ENCODE results near the gene CARHSP1.
"Not testable (repeated sequence)": the region's sequence is repeated elsewhere in the genome, so short reads cannot be mapped to it uniquely, and the experiment has no call there.

Gene CARHSP1

DNA sequence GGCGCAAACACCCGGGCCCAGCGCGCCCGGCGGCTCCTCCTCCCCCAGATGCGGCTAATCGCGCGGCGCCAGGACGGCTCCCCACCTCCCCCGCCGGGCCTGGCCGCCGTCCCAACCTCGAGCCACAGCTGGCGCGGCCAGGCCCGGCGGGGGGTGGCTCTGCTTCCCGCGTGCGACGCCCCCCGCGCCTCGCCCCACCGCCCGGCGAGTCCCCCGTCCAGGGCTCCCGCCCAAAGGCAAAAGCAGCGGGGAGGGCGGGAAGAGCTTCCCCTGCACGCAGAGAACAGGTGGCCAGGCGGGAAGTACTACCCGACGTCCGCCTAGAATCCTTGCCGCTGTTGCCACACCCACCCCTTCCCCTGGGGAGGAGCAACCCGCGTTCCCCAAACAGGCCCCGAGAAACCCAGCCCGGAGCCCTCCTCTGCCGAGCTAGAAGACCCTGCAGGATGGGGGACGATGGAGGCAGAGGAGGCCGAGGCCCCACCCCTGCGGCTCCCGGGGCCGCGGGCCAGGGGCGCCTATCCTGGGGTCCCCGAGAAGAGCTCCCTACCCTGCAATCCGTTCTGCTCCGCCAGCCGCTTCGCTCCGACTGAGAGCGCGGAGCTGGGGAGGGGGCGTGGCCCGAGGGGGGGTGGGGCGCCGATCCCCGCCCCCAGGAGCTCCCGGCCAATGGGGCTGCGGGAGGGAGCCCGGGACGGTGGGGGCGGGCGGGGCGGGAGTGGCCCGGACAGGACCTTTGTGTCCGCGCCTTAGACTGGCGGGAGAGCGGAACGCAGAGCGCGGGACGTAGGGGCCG lies at the start of gene CARHSP1:
CARHSP1 (minus strand) TSS at position 591 of the 796 bp plus-strand sequence. CDS start 9,678 bp downstream, outside the sequence.
- peak in 55 of 56 donors; percentile 38 to 92 (median 81) for DNase-seq

DNA sequence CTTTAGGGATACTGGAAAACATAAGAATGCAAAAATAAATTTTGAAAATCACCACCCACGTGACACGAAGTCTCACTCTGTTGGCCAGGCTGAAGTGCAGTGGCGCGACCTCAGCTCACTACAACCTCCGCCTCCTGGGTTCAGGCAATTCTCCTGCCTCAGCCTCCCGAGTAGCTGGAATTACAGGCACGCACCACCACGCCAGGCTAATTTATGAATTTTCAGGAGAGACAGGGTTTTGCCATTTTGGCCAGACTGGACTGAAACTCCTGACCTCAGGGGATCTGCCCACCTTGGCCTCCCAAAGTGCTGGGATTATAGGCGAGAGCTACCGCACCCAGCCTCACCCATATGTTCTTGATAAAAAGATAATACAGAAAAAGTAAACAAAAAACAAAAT lies 48.5 kb upstream of the CARHSP1 start:
- not testable (repeated sequence) for DNase-seq

DNA sequence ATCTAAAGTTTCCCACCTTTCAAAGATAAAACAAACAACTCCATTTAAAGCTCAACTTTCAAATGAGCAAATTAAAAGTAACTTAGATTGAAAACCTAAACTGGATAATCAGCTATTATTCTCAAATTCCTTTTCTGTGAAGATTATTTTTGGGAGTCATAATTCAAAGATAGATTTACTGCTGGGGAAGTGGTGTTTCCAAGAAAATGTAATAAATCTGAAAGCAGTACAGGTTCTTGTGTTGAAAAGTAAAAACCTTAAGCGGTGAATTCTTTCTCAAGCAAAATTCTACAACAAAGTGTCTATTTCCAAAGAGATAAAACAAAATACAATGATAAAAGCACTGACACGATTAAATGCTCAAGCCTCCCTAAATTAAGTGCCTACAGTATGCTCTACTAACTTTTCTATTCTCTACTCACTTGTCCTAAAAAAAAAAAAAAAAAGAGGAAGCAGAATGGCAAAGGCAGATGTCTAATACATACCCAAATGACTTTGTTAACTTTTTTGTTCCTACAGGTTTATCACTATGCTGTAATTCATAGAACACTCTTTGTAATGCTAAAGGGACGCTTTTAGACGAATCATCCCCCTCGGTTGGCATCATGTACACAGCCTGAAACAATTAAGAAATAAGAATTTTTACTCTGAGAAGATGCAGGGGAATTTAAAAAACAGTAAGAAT lies 47.9 kb upstream of the CARHSP1 start:
- no peak for DNase-seq

DNA sequence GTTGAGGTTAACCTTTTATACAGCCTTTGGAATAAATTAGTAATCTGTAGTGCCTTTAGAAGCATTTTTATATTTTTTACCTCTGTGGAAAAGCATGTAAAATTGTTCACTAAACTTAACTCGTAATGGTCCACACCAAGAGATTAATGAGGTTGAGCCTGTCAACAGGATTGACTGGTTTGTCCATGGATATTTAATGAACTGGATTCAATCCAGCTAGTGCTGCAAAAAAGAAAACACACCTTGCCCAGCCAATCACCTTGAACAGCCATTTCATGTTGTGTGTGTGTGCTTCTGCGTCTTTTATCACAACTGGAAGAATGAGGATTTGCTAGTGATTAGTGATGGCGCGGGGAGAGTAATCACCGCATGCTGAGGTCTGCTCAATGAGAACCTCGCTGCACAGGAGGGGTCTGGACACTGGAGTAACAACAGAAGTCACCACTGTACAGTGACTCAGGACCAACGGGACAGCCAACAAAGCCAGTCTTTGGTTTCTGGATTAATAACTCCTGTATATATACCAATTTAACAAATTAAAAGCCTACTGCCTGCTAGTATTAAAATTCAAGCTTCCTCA lies 47.0 kb upstream of the CARHSP1 start:
- DNase-seq, result no peak

DNA sequence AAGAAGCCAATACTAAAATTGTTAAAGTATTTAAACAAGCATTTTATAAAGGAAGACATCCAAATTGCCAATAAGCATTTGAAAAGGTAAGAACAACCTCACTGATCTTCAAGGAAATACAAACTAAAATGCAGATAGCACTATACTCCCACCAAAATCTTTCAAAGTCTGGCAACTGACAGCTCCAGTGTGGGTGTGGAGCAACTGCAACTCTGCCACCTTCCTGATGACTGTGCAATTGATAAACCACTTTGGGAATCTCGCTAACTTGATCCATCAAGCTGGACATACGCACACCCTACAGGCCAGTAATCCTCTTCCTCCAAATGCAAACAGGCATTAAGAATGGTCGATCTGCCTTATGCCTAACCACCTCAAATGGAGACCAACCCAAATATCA lies 45.3 kb upstream of the CARHSP1 start:
- DNase-seq, result no peak

DNA sequence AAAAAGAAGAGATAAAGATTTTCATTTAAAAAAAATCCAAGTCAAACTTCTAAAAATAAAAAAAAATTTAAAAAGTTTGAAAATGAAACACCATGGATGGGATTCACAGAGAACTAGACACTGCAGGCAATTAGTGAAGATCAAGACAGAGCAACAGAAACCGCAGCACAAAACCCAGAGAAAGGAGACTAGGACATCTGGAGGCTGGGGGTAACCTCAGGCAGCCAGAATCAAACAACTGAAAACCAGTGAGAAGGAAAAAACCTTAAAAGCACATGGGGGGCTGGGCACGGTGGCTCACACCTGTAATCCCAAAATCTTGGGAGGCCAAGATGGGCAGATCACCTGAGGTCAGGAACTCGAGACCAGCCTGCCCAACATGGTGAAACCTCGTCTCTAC lies 44.0 kb upstream of the CARHSP1 start:
- no peak for DNase-seq

DNA sequence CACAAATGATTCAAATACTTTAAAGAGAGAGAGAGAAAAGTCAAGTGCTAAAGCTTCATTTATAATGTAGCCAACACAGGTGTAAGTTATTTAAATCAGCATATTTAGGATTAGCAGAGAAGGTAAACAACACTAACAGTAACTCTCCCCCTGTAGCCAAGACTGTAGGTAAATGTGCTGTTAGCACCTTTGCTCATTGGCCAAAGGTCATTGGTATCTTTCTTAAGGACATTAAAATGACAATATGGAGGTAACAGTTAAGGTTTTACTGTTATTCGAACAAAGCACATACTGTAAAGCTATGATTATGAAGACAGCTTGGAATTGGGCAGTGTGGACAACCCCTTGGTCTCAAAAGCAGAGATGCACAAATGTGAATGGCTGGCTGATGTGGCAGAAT lies 42.0 kb upstream of the CARHSP1 start:
- DNase-seq, result no peak

DNA sequence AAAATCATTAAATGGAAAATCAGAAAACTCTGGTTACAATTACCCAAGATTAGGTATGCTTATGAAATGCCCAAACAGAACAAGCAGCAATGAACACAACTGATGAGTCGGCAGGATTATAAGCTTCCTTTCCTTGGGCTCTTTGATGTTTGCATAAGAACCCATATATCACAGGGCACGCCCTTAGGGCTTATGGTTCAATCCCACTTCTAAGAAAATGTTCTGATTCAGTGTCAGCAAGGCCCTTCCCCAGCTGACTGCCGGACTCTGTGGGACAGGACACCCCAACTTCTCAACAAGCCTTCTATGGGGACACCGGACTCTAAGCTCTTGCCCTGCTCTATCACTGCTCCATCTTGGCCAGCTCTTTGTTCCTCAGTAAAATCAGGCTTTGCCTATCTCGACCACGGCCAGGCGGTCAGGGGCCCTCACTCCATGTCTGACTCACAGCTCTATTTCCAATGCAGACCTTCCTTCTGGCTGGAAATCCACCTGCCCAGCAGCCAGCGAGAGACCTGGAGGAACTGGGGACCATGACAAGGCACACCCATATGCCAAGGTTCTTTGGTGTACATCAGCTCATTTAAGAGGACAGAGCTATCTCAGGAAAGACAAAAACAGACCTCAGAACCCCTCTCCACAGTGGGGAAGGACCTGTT lies 40.1 kb upstream of the CARHSP1 start:
- DNase-seq, result no peak

DNA sequence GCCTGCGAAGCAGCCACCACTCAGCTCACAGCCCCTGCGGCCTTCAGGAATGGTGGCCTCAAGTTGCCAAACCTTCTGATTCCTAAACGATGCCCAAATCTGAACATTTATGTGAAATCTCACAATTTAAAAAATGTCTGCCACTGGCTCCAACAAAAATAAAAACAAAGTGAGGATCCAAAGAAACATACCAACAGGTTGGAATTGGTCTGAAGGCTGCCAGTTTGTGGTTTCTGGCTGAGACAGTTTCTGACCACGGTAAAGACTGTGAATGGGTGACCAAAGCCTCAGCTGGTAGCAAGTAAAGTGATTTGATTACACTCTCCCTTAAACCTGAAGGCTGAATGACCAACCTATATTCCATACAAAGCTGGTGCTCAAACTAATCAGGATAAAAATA lies 38.3 kb upstream of the CARHSP1 start:
- DNase-seq, result no peak

DNA sequence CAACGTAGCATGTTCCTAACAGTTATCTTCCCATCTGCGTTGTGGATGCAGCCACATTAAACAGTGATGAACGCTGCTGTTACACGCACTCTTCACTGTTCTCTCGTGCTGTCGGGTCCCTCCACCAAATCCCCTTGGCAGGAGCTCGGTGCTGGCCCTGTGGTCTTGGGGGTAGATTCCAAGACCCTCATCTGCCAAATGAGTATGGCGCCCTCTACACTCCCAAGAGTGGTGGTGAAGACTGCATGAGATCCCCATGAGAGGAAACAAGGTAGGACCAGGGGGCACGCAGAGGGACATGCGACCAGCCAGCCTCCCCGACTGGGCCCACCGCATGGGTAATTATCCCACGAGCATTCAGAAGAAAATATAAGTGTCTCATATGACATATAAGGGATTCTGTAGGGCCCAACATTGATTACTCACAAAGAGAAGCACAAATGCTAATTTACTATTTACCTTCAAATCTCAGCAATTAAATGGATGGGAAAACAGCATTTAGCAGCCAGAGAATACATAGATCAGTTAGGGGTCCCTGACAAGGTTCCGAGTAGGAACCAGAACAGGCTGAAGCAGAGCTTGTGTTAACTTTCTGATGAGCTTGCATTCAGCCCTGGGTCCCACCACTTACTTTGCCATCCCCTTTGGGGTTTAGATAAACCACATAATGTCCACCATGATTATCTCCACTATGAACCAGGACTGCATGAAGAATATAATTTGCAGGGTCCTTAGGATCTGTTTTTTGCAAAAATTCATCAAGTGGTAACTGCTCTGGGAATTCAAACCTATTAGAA lies 37.2 kb upstream of the CARHSP1 start:
- no peak for DNase-seq

DNA sequence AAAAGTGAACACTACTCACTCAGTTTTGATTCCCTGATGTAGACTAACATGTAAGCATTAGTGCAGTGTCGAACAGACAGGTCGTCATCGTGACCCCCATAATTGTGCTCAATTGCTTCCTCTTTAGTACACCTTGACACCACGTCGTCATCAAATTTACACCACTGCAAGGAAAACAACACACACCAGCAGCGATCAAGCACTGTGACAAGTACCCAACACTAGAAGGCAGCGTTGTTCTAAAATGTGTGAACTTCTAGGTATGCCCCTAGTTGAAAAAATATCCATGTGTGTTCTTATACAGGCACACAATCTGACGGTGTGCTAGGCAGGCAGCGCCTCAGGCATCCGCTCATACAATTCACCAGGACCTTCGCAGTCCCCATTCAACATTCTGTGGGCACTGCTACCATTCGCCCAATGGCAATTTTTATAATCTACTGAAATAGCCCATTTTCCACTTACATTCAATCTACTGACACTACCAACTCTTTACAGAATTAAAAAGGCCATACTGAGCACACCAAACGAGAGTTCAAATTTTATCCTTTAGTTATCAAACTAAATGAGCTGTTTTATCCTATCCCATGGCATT lies 36.5 kb upstream of the CARHSP1 start:
- no peak for DNase-seq

DNA sequence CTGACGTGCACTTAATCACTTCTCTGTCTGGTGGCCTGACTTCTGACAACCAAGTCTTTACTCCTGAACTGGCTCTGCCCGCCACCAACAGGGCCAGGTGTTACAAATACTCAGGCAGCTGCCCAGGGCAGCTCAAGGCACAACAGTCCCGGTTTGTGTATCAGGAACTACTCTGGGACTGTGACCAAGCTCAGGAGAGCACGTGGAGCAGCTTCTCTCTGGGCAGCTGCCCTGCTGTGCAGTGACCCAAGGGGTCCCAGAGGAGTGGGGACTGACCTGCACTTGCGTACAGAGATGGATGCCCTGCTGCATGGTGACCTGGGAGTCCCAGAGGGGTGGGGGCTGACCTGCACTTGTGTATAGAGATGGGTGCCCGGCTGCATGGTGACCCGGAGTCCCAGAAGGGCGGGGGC lies 35.2 kb upstream of the CARHSP1 start:
- no peak for DNase-seq

DNA sequence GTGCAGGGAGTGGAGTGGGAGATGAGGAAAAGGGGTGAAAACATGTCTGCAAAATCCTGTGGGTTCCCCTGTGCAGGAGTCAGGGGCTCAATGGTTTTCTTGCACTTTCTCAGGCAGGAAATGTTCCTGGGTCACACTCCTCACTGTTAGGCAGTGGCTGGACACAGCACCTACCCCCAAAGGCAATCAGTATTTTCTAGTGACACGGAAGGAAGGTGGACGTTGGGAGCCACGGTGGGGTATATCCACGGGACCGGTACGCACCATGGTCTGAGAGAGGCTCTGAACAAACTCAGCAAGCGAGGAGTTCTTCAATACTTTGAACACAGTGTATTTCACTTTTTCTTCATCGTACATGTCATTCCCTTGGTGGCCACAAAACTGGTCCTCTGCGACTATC lies 34.2 kb upstream of the CARHSP1 start:
- DNase-seq, result no peak

DNA sequence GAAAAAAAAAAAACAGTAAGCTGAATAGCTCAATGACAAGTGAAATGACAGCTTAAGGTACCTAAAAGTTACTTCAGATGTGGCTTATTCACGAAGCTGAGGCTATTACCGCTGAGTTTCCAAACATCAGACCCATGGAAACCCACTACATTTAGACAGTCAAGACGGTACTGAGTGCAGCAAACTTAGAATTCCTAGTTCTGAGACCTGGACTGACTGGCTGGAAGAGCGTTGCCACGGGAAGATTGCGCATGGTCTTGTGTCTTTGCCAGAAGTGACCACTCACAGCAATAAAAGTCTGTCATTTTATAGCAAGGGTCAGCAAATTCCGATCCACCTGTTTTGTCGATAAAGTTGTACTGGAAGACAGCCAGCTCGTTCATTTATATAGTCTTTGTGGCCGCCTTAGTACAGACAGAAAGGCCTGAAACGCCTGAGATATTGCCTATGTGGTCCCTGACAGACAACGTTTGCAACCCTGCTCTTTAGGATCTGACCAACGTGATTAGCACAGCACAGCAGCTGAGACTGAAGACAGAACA lies 32.6 kb upstream of the CARHSP1 start:
- DNase-seq, result no peak

DNA sequence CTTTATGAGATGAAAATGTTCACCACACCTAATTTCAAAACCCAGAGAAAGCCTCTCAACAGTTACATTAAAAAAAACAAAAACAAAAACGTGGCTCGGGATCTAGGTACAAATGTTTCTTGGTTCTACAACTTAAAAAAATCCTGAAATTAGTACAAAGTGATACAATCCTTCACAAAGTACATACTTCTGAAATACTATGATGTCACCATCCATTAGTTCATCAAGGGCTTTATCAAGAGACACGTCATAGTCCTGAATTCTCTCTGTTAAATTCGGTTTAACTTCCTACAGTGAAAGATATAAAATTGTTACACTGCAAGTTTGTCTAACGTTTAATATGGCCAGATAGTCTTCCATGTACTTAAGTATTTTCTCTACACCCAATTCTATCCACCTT lies 31.5 kb upstream of the CARHSP1 start:
- no peak for DNase-seq

DNA sequence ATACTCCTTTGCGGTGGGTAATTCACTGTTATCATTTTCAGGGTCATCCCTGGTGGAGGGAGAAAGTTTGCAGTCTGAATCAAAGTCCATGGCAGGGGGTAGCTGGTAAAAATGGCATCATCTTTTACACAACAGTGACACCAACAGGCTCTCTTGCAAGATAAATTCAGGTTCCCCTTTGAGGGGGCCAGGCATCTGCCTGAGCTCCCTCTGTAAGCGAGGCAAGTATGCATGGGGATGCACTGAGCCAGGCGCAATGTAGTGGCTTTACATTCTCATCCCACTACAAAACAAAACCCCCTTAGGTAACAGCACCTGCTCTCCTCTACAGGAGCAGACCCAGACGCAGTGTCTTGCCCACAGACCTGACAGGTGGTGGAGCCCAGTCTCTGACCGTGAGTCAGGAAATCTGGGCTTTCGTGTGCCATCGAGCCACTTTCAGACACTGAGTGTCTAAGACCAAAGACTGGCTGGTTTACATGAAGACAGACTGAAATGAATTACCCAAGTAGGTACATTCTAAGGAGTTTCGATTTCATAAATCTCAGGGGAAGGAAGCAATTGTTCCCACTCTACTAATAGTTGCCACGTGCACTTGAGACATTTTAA lies 31.0 kb upstream of the CARHSP1 start:
- no peak for DNase-seq

DNA sequence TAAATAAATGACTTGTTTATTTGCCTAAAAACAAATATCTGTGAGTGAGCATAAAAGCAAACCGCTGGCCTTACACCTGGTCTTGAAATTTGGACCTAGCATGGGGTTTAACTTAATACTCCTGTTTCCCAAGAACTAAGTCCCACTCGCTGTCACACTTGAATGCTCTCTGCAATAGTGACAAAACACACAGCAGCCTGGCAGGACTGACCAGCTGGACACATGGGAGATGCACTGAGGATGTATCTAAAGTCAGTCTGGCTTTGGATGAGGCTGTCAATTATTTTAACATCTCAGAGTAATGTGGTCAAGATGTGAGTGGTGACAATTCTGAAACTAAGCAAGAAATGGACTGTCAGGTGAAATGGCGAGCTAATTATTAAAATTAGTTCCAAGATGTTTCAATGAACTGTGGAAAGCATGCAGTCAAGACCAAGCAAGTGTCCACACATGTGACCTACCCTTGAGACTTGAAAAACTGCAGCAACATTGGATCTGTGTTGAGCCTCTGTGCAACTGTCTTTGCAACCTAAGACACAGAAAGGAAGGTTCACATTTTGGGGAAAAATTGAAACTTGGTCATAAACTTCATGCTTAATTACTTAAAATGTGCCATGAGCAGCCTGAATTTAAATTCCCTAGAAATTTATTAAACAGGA lies 30.0 kb upstream of the CARHSP1 start:
- DNase-seq, result no peak

DNA sequence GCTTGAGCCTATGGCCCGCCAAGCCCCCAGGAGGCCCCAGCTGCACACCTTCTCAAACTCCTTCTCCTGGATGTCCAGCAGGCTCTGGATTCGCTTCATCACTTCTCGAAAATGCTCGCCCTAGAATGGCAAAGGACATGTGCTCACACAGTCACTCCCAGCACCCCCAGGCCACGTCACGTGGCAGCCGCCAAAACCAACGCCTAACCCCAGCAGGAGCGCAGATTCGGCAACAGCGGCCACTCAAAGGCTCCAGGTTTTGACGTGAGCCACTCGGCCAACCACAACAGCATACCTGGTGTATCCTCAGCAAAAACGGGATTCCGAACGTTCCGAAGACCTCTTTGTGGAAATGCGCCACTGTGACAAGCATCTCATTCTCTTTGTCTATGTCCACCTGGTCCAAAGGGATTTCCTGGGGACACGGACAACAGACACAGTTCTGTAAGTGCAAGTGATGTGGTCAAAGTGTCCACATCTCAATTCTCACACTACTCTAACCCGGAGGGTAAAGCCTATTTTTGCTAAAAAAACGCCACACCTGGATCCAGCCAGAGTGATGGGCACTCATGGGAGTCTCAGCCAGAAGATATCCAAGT lies 26.0 kb upstream of the CARHSP1 start:
- no peak for DNase-seq
